SK-MEL-5 (cell line): ENCODE measurements around the gene ZNF76. TPM values are rescaled to one million over a fixed set of nuclear protein-coding genes. Genes with fewer than 3 reads are reported as not detected.
"Not testable (repeated sequence)": the region's sequence is repeated elsewhere in the genome, so short reads cannot be mapped to it uniquely, and the experiment has no call there.

Experiments used
- DNase-seq: peaks from one replicate; pipeline ENCODE4 v3.0.0-alpha.2; 2016; ENCODE audit warnings: low read depth, low spot score
- in situ Hi-C: cut with HindIII; loops from 2 replicates; pipeline ENCODE4 v1.10.0; 2016; ENCODE audit warnings: low sequenced_read_pairs, high pct_unique_total_duplicates, low pct_unique_long_range_greater_than_20kb
- total RNA-seq: library from RNA; depleted of rRNA; stranded (reverse); fragments of >200 nt; shearing (Covaris generic); gene quantifications from 2 replicates; pipeline ENCODE4 v1.2.3, GENCODE V29; 2014

Gene ZNF76
- total RNA-seq, 1 experiment from 2014 or later = 10.0 TPM

GRCh38 chr6:35310265-35310831, 50.8 kb downstream of the ZNF76 start:
- no peak for DNase-seq
- in situ Hi-C loops = no loop called here

- in situ Hi-C loops = no loop called here
Measured at GRCh38 chr6:35311390-35312075, 52.0 kb downstream of the ZNF76 start.

GRCh38 chr6:35312076-35312800, 52.7 kb downstream of the ZNF76 start:
- in situ Hi-C loops = no loop called here
- no peak for DNase-seq

More at GRCh38 chr6:35311390-35312075, 52.0 kb downstream of the ZNF76 start:
- no peak for DNase-seq

GRCh38 chr6:35312807-35313206, 53.3 kb downstream of the ZNF76 start:
- in situ Hi-C loops = no loop called here
- no peak for DNase-seq

GRCh38 chr6:35317483-35318195, 58.1 kb downstream of the ZNF76 start:
- no peak for DNase-seq
- in situ Hi-C loops = no loop called here

GRCh38 chr6:35318196-35319171, 58.9 kb downstream of the ZNF76 start:
- DNase-seq = peak; percentile 81

GRCh38 chr6:35319346-35320030, 60.0 kb downstream of the ZNF76 start:
- in situ Hi-C loops = no loop called here
- no peak for DNase-seq

More at GRCh38 chr6:35318196-35319171, 58.9 kb downstream of the ZNF76 start:
- in situ Hi-C loops = no loop called here

GRCh38 chr6:35320031-35320410, 60.5 kb downstream of the ZNF76 start:
- no peak for DNase-seq
- in situ Hi-C loops = no loop called here

GRCh38 chr6:35321091-35321490, 61.6 kb downstream of the ZNF76 start:
- no peak for DNase-seq
- in situ Hi-C loops = no loop called here

- DNase-seq = peak; percentile 73
- in situ Hi-C loops = no loop called here
Measured at GRCh38 chr6:35327349-35328027, 68.0 kb downstream of the ZNF76 start.

GRCh38 chr6:35328108-35328723, 68.7 kb downstream of the ZNF76 start:
- DNase-seq = no peak
- in situ Hi-C loops = no loop called here

GRCh38 chr6:35328965-35329364, 69.4 kb downstream of the ZNF76 start:
- DNase-seq, in situ Hi-C loops: not testable (repeated sequence)

GRCh38 chr6:35330541-35331119, 71.1 kb downstream of the ZNF76 start:
- no peak for DNase-seq
- in situ Hi-C loops = no loop called here

- in situ Hi-C loops = not testable (repeated sequence)
Measured at GRCh38 chr6:35332074-35332887, 72.7 kb downstream of the ZNF76 start.

GRCh38 chr6:35341557-35341956, 82.0 kb downstream of the ZNF76 start:
- no peak for DNase-seq
- in situ Hi-C loops = no loop called here

More at GRCh38 chr6:35332074-35332887, 72.7 kb downstream of the ZNF76 start:
- DNase-seq = peak; percentile 66
